GM06990 (cell line): ENCODE data around the gene POU4F1.

Experiments
- DNase-seq: peaks from one replicate; pipeline ENCODE4 v3.0.0-alpha.2; 2011; ENCODE audit not compliant: insufficient read length; ENCODE audit errors: extremely low read depth
- H3K27me3 ChIP-seq: replicated peaks from 2 replicates; pipeline ENCODE4 v1.6.0; 2011; ENCODE audit warnings: low read length; ENCODE audit not compliant: control insufficient read depth, insufficient read depth
- H3K36me3 ChIP-seq: 2 replicates; pipeline ENCODE4 v1.5.1; 2011; ENCODE audit warnings: low read length; ENCODE audit not compliant: control insufficient read depth, insufficient read depth
- H3K4me3 ChIP-seq: replicated peaks from 2 replicates; pipeline ENCODE4 v1.5.1; 2011; ENCODE audit warnings: low read depth, mild to moderate bottlenecking, control low read depth, low read length
- CTCF ChIP-seq: IDR thresholded peaks from 2 replicates; pipeline ENCODE4 v1.5.1; 2011; ENCODE audit warnings: low read length, control low read depth, mild to moderate bottlenecking, inconsistent platforms; ENCODE audit not compliant: insufficient read depth, poor library complexity, severe bottlenecking

Gene POU4F1

GRCh38 chr13:78636495-78636894, 33.1 kb upstream of the POU4F1 start:
- TF ChIP-seq CTCF, result no peak

GRCh38 chr13:78632996-78633395, 29.6 kb upstream of the POU4F1 start:
- no peak for TF ChIP-seq CTCF
- H3K27me3 ChIP-seq, result no peaks in the 10 kb centered on the region
- DNase-seq, result no peak
- peaks cover 1% of the 10 kb centered on the region for H3K36me3 ChIP-seq
- no peak overlapping the region for H3K4me3 ChIP-seq

More at GRCh38 chr13:78636495-78636894, 33.1 kb upstream of the POU4F1 start:
- no peaks in the 10 kb centered on the region for H3K27me3 ChIP-seq
- H3K4me3 ChIP-seq, result no peak overlapping the region
- no peak for DNase-seq
- peaks cover 1% of the 10 kb centered on the region for H3K36me3 ChIP-seq

GRCh38 chr13:78631077-78631476, 27.7 kb upstream of the POU4F1 start:
- no peak overlapping the region for H3K4me3 ChIP-seq
- TF ChIP-seq CTCF, result no peak
- no peak for DNase-seq
- H3K27me3 ChIP-seq, result no peaks in the 10 kb centered on the region
- H3K36me3 ChIP-seq, result peaks cover 1% of the 10 kb centered on the region

GRCh38 chr13:78630511-78630910, 27.2 kb upstream of the POU4F1 start:
- Histone ChIP-seq H3K36me3 (peaks cover 1% of the 10 kb centered on the region), H3K27me3 (no peaks in the 10 kb centered on the region), H3K4me3 (no peak overlapping the region)
- TF ChIP-seq CTCF, result no peak
- DNase-seq, result no peak

GRCh38 chr13:78625384-78625783, 22.0 kb upstream of the POU4F1 start:
- Histone ChIP-seq H3K27me3 (no peaks in the 10 kb centered on the region), H3K4me3 (no peak overlapping the region), H3K36me3 (no peaks in the 10 kb centered on the region; the same call in none of the 2 replicates)
- DNase-seq, result no peak
- TF ChIP-seq CTCF, result no peak

GRCh38 chr13:78623132-78623531, 19.8 kb upstream of the POU4F1 start:
- H3K36me3 ChIP-seq, result no peaks in the 10 kb centered on the region; the same call in none of the 2 replicates
- DNase-seq, result no peak
- H3K4me3 ChIP-seq, result no peak overlapping the region
- no peak for TF ChIP-seq CTCF
- H3K27me3 ChIP-seq, result no peaks in the 10 kb centered on the region
